ENCODE measurements around the gene MCUR1.
A peak's percentile ranks its signal among the peaks of the same experiment; 100 is the strongest.
"Not testable (repeated sequence)": the region's sequence is repeated elsewhere in the genome, so short reads cannot be mapped to it uniquely, and the experiment has no call there.

The MCUR1 gene

GRCh38 chr6:13814176-13814937, at the start of gene MCUR1:
MCUR1 (minus strand) TSS chr6:13814557; CDS start chr6:13814429, 128 bp downstream.
- peak; percentile 81 for DNase-seq (ENCODE audit: low read depth)

- no peak for DNase-seq (ENCODE audit: low read depth)
These were observed 49.4 kb upstream of the MCUR1 start for GRCh38 chr6:13863699-13864155.

- DNase-seq (ENCODE audit: low read depth), result not testable (repeated sequence)
These were observed 46.3 kb upstream of the MCUR1 start for GRCh38 chr6:13860556-13861185.

- DNase-seq (ENCODE audit: low read depth), result no peak
These were observed 45.7 kb upstream of the MCUR1 start for GRCh38 chr6:13859871-13860555.

- no peak for DNase-seq (ENCODE audit: low read depth)
These were observed 40.4 kb upstream of the MCUR1 start for GRCh38 chr6:13854716-13855250.

GRCh38 chr6:13853871-13854270, 39.5 kb upstream of the MCUR1 start:
- DNase-seq (ENCODE audit: low read depth), result no peak

GRCh38 chr6:13851803-13852202, 37.4 kb upstream of the MCUR1 start:
- DNase-seq (ENCODE audit: low read depth), result no peak

GRCh38 chr6:13851330-13851729, 37.0 kb upstream of the MCUR1 start:
- DNase-seq (ENCODE audit: low read depth), result no peak

- not testable (repeated sequence) for DNase-seq (ENCODE audit: low read depth)
These were observed 36.3 kb upstream of the MCUR1 start for GRCh38 chr6:13850690-13851089.

- DNase-seq (ENCODE audit: low read depth), result no peak
These were observed 34.3 kb upstream of the MCUR1 start for GRCh38 chr6:13848522-13849150.

GRCh38 chr6:13847326-13848050, 33.1 kb upstream of the MCUR1 start:
- no peak for DNase-seq (ENCODE audit: low read depth)

GRCh38 chr6:13846841-13847240, 32.5 kb upstream of the MCUR1 start:
- no peak for DNase-seq (ENCODE audit: low read depth)

- no peak for DNase-seq (ENCODE audit: low read depth)
These were observed 27.6 kb upstream of the MCUR1 start for GRCh38 chr6:13841936-13842335.

- no peak for DNase-seq (ENCODE audit: low read depth)
These were observed 24.3 kb upstream of the MCUR1 start for GRCh38 chr6:13838616-13839015.

GRCh38 chr6:13836170-13836569, 21.8 kb upstream of the MCUR1 start:
- no peak for DNase-seq (ENCODE audit: low read depth)

- no peak for DNase-seq (ENCODE audit: low read depth)
These were observed 20.4 kb upstream of the MCUR1 start for GRCh38 chr6:13834790-13835189.

- not testable (repeated sequence) for DNase-seq (ENCODE audit: low read depth)
These were observed 19.7 kb upstream of the MCUR1 start for GRCh38 chr6:13834018-13834417.

- DNase-seq (ENCODE audit: low read depth), result no peak
These were observed 18.4 kb upstream of the MCUR1 start for GRCh38 chr6:13832778-13833177.

- no peak for DNase-seq (ENCODE audit: low read depth)
These were observed 17.3 kb upstream of the MCUR1 start for GRCh38 chr6:13831615-13832014.

- DNase-seq (ENCODE audit: low read depth), result no peak
These were observed 16.4 kb upstream of the MCUR1 start for GRCh38 chr6:13830803-13831202.

- not testable (repeated sequence) for DNase-seq (ENCODE audit: low read depth)
These were observed 15.1 kb upstream of the MCUR1 start for GRCh38 chr6:13829419-13829818.
